ENCODE measurements around the gene URB2. TPM values are rescaled to one million over a fixed set of nuclear protein-coding genes. Genes with fewer than 3 reads are reported as not detected.

URB2 gene
- total and polyA plus RNA-seq, 10 donors: 2.1 to 13.6 (median 9.4) TPM

DNA sequence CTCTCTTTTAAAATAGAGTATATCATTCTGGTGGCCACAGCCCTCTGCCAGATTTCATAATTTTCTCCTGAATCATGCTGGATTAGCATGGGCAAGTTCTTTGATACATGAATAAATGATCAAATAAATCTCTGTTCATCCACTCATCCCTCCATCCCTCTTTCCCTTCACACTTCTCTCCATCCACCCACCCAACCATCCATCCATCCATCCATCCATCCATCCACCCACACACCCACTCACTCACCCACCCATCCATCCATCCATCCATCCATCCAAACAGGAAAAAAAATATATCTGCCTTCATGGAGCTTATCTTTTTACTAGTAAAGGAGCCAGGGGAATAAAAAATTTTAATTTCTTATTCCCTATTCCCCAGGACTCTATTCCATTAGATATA is 49.3 kb downstream of the URB2 start:
- H3K4me1 ChIP-seq: no peaks in the 10 kb centered on the region
- H3K27ac ChIP-seq: no peak overlapping the region
- H3K36me3 ChIP-seq: no peaks in the 10 kb centered on the region
- TF ChIP-seq POLR2A (IDR thresholded peaks at IDR 0.05) (no peak), POLR2AphosphoS5 (IDR thresholded peaks at IDR 0.05) (no peak)
- TF ChIP-seq, protein P1, sequence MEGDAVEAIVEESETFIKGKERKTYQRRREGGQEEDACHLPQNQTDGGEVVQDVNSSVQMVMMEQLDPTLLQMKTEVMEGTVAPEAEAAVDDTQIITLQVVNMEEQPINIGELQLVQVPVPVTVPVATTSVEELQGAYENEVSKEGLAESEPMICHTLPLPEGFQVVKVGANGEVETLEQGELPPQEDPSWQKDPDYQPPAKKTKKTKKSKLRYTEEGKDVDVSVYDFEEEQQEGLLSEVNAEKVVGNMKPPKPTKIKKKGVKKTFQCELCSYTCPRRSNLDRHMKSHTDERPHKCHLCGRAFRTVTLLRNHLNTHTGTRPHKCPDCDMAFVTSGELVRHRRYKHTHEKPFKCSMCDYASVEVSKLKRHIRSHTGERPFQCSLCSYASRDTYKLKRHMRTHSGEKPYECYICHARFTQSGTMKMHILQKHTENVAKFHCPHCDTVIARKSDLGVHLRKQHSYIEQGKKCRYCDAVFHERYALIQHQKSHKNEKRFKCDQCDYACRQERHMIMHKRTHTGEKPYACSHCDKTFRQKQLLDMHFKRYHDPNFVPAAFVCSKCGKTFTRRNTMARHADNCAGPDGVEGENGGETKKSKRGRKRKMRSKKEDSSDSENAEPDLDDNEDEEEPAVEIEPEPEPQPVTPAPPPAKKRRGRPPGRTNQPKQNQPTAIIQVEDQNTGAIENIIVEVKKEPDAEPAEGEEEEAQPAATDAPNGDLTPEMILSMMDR (IDR thresholded peaks at IDR 0.05 in 8 of 11, conservative IDR thresholded peaks at IDR 0.05 in 3 of 11): no peak
- intact Hi-C loops (cut with DNase I; ENCODE audit: low total_unique reads): no loop called here
- H3K27me3 ChIP-seq (replicated peaks in 1 of 7): no peaks in the 10 kb centered on the region
- no peak for DNase-seq
- no peaks in the 10 kb centered on the region for H3K9me3 ChIP-seq
- no peak overlapping the region for H3K4me3 ChIP-seq

DNA sequence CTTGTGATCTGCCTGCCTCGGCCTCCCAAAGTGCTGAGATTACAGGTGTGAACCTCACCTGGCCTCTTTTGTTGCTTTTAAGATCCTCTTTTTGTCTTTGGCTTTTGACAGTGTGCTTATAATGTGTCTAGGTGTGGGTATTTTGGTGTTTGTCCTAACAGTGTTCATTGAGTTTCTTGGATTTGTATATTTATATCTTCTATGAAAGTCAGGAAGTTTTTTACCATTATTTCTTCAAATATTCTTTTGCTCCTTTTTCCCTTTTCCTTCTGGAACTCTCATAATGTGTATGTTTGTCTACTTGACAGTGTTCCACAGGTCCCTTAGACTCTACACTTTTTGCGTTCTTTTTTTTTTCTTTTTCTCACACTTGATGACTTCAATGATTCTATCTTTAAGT is 59.1 kb downstream of the URB2 start:
- Histone ChIP-seq H3K36me3 (no peaks in the 10 kb centered on the region), H3K27ac (no peak overlapping the region), H3K4me3 (no peak overlapping the region), H3K27me3 (replicated peaks in 1 of 7) (no peaks in the 10 kb centered on the region), H3K4me1 (no peaks in the 10 kb centered on the region), H3K9me3 (peaks cover 0 to 32% (median 13%) of the 10 kb centered on the region in 8 donors)
- DNase-seq: no peak
- TF ChIP-seq POLR2A (IDR thresholded peaks at IDR 0.05) (no peak), POLR2AphosphoS5 (IDR thresholded peaks at IDR 0.05) (no peak)
- TF ChIP-seq, protein P1 (IDR thresholded peaks at IDR 0.05 in 8 of 11, conservative IDR thresholded peaks at IDR 0.05 in 3 of 11): no peak
- 83 to 98% (median 94%) methylated on average over 2 of the region's 2 CpGs for WGBS, 5 donors
- intact Hi-C loops (cut with DNase I; ENCODE audit: low total_unique reads): loop anchor here (1.0 kb wide), 1 partner anchor 9 kb away; no protein-coding TSS in a partner anchor

DNA sequence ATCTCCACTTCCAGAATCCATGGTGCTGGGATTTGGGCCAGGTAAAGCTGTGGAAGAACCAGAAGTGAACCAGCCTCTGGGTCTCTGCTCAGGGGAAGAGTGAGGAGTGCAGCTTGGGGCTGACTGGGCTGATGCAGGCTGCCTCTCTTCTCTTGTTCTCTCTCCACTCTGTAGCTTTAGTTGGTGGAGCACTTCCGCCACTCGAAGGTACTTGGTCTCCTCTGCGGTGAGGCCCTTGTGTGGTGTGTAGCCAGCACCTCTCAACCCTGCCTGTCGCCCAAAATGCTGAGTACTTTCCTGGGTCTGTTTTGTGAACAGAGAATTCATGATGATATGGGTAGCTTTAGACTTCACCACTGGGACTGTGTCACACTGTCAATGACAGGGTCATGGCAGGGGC is 63.2 kb downstream of the URB2 start:
- H3K4me3 ChIP-seq: no peak overlapping the region
- no peaks in the 10 kb centered on the region for H3K36me3 ChIP-seq
- DNase-seq: no peak
- peaks cover 0 to 4% (median 0%) of the 10 kb centered on the region in 7 donors for H3K27me3 ChIP-seq (replicated peaks in 1 of 7)
- peaks cover 0 to 32% (median 23%) of the 10 kb centered on the region in 6 donors for H3K4me1 ChIP-seq
- intact Hi-C loops (cut with DNase I; ENCODE audit: low total_unique reads): no loop called here
- H3K9me3 ChIP-seq: peaks cover 0 to 20% (median 13%) of the 10 kb centered on the region in 8 donors
- no peak overlapping the region for H3K27ac ChIP-seq
- 90 to 96% (median 92%) methylated on average over 4 of the region's 4 CpGs for WGBS, 5 donors
- TF ChIP-seq, protein P1 (IDR thresholded peaks at IDR 0.05 in 8 of 11, conservative IDR thresholded peaks at IDR 0.05 in 3 of 11): no peak
- no peak for TF ChIP-seq POLR2AphosphoS5 (IDR thresholded peaks at IDR 0.05)

DNA sequence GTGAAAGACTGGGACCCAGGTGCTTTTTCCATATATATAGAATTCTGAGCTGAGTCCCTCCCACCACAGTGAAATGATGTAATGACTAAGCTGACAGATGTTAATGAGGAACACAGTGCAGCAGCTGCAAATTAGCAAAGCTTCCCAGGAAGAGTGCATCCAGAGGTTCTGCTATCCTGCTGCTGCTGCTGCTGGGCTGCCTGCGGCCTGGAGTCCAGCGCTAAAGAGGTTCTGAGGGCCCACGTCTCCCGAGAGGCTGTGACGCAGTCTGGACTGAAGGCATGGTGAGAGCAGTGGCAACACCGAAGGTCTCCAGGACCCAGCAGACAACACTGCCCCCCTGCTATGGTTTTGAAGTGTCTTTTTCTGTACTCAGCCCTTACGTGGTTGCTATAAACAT is 63.9 kb downstream of the URB2 start:
- H3K36me3 ChIP-seq: no peaks in the 10 kb centered on the region
- H3K9me3 ChIP-seq: peaks cover 0 to 15% (median 9%) of the 10 kb centered on the region in 8 donors
- peaks cover 0 to 38% (median 26%) of the 10 kb centered on the region in 6 donors for H3K4me1 ChIP-seq
- no peak overlapping the region for H3K4me3 ChIP-seq
- intact Hi-C loops (cut with DNase I; ENCODE audit: low total_unique reads): no loop called here
- no peak for DNase-seq
- H3K27ac ChIP-seq: no peak overlapping the region
- peaks cover 0 to 8% (median 0%) of the 10 kb centered on the region in 7 donors for H3K27me3 ChIP-seq (replicated peaks in 1 of 7)
- WGBS, 5 donors: 76 to 82% (median 76%) methylated on average over 7 of the region's 7 CpGs
- TF ChIP-seq POLR2AphosphoS5 (IDR thresholded peaks at IDR 0.05): no peak

DNA sequence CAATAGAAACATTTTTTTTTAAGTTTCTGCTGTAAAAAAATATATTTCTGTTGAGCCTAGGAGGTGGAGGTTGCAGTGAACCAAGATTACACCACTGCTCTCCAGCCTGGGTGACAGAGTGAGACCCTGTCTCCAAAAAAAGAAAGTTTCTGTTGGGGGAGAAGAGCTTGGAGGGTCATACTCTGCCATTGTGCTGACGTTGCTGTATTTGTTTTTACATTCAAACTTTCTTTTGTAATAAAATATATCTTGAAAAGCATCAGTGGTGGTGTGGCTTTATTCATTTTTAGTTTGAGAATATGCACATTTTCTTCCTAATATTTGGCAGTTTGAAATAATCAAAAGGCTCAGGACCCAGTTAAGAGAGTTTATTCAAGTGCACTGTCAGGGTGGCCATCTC is 64.6 kb downstream of the URB2 start:
- WGBS, 5 donors: 63 to 87% (median 69%) methylated on average over 1 of the region's 1 CpG
- TF ChIP-seq POLR2AphosphoS5 (IDR thresholded peaks at IDR 0.05) (no peak), POLR2A (IDR thresholded peaks at IDR 0.05) (no peak)
- TF ChIP-seq, protein P1 (IDR thresholded peaks at IDR 0.05 in 8 of 11, conservative IDR thresholded peaks at IDR 0.05 in 3 of 11): no peak
- DNase-seq: no peak
- peaks cover 0 to 40% (median 27%) of the 10 kb centered on the region in 6 donors for H3K4me1 ChIP-seq
- peaks cover 0 to 8% (median 1%) of the 10 kb centered on the region in 8 donors for H3K9me3 ChIP-seq
- H3K27me3 ChIP-seq (replicated peaks in 1 of 7): peaks cover 0 to 8% (median 0%) of the 10 kb centered on the region in 7 donors
- no peak overlapping the region for H3K27ac ChIP-seq
- intact Hi-C loops (cut with DNase I; ENCODE audit: low total_unique reads): no loop called here
- H3K36me3 ChIP-seq: no peaks in the 10 kb centered on the region
- no peak overlapping the region for H3K4me3 ChIP-seq
